C4-2B (cell line): ENCODE measurements around the gene KIZ.

Experiments
- H3K27ac ChIP-seq: fragments of 450-650 bp; 2 replicates; pipeline ENCODE4 v1.5.1; 2017
- CTCF ChIP-seq: fragments of 450-650 bp; conservative IDR thresholded peaks from 2 replicates; pipeline ENCODE4 v1.5.1; 2017; ENCODE audit warnings: mild to moderate bottlenecking
- ZFX ChIP-seq: fragments of 450-650 bp; IDR thresholded peaks from 2 replicates; pipeline ENCODE4 v1.6.1; 2017

The KIZ gene

GRCh38 chr20:21251278-21251677 lies 125.4 kb downstream of the KIZ start:
- TF ChIP-seq CTCF (no peak), ZFX (no peak)
- H3K27ac ChIP-seq: no peak overlapping the region

GRCh38 chr20:21257192-21257591 lies 131.3 kb downstream of the KIZ start:
- H3K27ac ChIP-seq: no peak overlapping the region

GRCh38 chr20:21258411-21258810 lies 132.5 kb downstream of the KIZ start:
- TF ChIP-seq ZFX (no peak), CTCF (no peak)
- no peak overlapping the region for H3K27ac ChIP-seq

More at GRCh38 chr20:21257192-21257591, 131.3 kb downstream of the KIZ start:
- no peak for TF ChIP-seq ZFX
- TF ChIP-seq CTCF: no peak

- no peak overlapping the region for H3K27ac ChIP-seq
- TF ChIP-seq ZFX (no peak), CTCF (no peak)
Measured at GRCh38 chr20:21259346-21259745, 133.5 kb downstream of the KIZ start.

- H3K27ac ChIP-seq: no peak overlapping the region
- no peak for TF ChIP-seq CTCF
- no peak for TF ChIP-seq ZFX
Measured at GRCh38 chr20:21262812-21263211, 136.9 kb downstream of the KIZ start.

- H3K27ac ChIP-seq: no peak overlapping the region
- TF ChIP-seq ZFX (no peak), CTCF (no peak)
Measured at GRCh38 chr20:21265261-21266190, 139.6 kb downstream of the KIZ start.

- H3K27ac ChIP-seq: no peak overlapping the region
- TF ChIP-seq CTCF: no peak
- TF ChIP-seq ZFX: no peak
Measured at GRCh38 chr20:21266191-21266536, 140.3 kb downstream of the KIZ start.
